NB4 (cell line): ENCODE measurements around the gene SSB.

Experiments
- DNase-seq: peaks from one replicate; pipeline ENCODE4 v3.0.0; 2010; ENCODE audit warnings: low read depth
- H3K4me3 ChIP-seq: one replicate; pipeline ENCODE4 v1.5.1; 2011; ENCODE audit warnings: mild to moderate bottlenecking, low read depth, low read length, moderate library complexity
- MYC ChIP-seq: IDR thresholded peaks from 2 replicates; pipeline ENCODE4 v1.6.1; 2011; ENCODE audit warnings: low read depth, low read length
- POLR2A ChIP-seq: IDR thresholded peaks from 2 replicates; pipeline ENCODE4 v1.6.1; 2011; ENCODE audit warnings: mild to moderate bottlenecking; ENCODE audit not compliant: insufficient read length; ENCODE audit errors: extremely low read depth
- TF ChIP-seq, protein P1 (sequence below): IDR thresholded peaks from 2 replicates; pipeline ENCODE4 v1.6.1; 2011; ENCODE audit warnings: low read depth, low read length
- TF ChIP-seq, protein P2 (sequence below): IDR thresholded peaks from one replicate; pipeline ENCODE4 v1.5.1; 2012; ENCODE audit warnings: low read depth, low read length

Gene SSB

DNA sequence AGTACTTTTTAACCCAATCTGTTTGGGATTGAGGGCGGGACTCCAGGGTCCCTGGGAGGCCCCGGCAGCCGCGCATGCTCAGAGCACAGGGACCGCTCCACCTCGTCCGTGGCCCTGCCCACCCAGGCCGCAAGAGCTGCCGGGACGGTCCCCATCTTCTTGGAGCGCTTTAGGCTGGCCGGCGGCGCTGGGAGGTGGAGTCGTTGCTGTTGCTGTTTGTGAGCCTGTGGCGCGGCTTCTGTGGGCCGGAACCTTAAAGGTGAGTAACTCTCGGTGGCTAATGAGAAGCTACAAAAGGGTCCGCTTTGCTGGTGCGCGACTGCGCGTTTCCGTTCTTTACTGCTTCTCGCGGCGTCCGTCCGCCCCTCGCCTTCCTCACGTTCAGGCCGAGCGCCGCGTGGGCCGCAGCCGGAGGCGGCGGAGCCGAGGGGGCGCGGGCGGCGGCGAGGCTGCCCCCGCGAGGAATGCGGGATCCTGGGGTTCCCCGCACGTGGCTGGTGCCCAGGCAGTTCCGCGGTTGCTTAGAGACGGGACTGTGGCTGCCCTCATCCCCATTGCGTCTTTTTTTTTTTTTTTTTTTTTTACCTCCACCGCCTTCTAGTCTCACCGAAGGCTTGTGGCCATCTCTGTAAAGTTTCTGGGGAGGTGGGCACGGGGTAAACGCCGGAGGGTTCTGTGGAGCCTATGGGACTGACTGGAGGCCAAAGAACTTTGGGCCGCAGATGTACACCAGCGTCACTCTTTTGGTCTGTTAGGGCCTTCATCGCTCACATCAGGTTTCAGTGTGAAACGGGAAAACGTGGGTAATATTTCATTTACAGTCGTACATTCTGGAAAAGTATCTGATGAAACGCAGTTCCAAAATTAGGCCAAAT is at the start of gene SSB:
Gene SSB, plus strand, starts transcription at position 154 of the 875 bp plus-strand sequence. CDS start 2,090 bp downstream, outside the sequence.
- peak; percentile 98 for DNase-seq
- TF ChIP-seq MYC (peak; percentile 67), POLR2A (peak; percentile 96)
- TF ChIP-seq, protein P1, sequence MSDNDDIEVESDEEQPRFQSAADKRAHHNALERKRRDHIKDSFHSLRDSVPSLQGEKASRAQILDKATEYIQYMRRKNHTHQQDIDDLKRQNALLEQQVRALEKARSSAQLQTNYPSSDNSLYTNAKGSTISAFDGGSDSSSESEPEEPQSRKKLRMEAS, result peak; percentile 36; the same call in 1 of the 2 replicates
- TF ChIP-seq, protein P2, sequence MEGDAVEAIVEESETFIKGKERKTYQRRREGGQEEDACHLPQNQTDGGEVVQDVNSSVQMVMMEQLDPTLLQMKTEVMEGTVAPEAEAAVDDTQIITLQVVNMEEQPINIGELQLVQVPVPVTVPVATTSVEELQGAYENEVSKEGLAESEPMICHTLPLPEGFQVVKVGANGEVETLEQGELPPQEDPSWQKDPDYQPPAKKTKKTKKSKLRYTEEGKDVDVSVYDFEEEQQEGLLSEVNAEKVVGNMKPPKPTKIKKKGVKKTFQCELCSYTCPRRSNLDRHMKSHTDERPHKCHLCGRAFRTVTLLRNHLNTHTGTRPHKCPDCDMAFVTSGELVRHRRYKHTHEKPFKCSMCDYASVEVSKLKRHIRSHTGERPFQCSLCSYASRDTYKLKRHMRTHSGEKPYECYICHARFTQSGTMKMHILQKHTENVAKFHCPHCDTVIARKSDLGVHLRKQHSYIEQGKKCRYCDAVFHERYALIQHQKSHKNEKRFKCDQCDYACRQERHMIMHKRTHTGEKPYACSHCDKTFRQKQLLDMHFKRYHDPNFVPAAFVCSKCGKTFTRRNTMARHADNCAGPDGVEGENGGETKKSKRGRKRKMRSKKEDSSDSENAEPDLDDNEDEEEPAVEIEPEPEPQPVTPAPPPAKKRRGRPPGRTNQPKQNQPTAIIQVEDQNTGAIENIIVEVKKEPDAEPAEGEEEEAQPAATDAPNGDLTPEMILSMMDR, result no peak
- peak within 1 kb of the TSS; percentile 99 for H3K4me3 ChIP-seq

DNA sequence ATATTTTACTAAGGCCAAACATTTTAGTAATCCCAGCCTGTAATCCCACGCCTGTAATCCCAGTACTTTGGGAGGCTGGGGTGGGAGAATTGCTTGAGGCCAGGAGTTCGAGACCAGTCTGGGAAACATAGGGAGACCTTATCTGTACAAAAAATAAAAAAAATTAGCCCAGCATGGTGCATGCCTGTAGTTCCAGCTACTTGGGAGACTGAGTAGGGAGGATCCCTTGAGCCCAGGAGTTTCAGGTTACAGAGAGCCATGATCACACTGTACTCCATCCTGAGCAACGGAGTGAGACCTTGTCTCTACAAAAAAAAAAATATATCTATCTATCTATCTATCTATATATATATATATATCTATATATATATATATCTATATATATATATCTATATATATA is 45.9 kb upstream of the SSB start:
- DNase-seq, result no peak
- no peak overlapping the region for H3K4me3 ChIP-seq
- TF ChIP-seq POLR2A, result no peak

GRCh38 chr2:169755083-169755870 is 43.4 kb upstream of the SSB start:
- DNase-seq, result no peak
- TF ChIP-seq, protein P2, result no peak
- TF ChIP-seq POLR2A (no peak), MYC (no peak)
- TF ChIP-seq, protein P1, result no peak
- no peak overlapping the region for H3K4me3 ChIP-seq

DNA sequence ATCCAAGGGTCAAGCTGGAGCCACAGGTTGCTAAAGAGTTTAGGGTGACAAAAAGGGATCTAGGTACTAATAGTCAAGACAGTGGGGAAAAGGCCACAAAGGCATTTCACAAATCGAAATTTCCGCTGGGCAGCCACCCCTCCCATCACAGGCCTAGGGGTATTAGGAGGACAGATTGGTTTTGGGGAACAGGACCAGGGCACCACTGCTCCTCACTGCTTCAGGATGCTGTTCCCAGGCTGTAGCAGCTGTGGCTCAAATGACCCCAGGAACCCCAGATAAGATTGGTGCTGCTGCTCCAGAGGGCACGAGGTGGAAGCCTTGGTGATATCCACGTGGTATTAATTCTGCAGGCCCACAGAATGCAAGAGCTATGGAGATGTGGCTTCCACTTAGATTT is 42.3 kb upstream of the SSB start:
- no peak overlapping the region for H3K4me3 ChIP-seq
- DNase-seq, result no peak
- TF ChIP-seq, protein P2, result no peak
- TF ChIP-seq, protein P1, result no peak
- TF ChIP-seq MYC (no peak), POLR2A (no peak)

DNA sequence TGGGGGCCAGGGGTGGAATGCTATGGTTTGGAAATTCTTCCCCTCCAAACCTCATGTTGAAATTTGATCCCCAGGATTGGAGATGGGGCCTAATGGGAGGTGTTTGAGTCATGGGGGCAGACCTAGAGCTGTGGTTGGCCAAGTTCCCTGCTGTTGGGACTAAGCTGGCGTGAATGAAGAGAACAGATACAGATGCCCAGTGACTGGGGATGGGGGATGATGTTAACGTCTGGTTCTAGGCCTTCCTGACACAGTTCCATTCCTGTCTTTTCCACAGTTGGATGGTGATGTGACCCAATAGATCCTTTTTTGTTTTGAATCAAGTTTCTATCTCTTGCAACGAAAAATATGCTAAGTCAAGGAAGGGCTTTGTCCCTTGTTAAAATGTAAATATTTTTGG is 41.3 kb upstream of the SSB start:
- no peak overlapping the region for H3K4me3 ChIP-seq
- no peak for DNase-seq
- TF ChIP-seq POLR2A (no peak), MYC (no peak)
- TF ChIP-seq, protein P1, result no peak
- TF ChIP-seq, protein P2, result no peak

GRCh38 chr2:169757778-169758177 is 40.9 kb upstream of the SSB start:
- TF ChIP-seq, protein P1, result no peak
- TF ChIP-seq POLR2A, result no peak
- no peak for TF ChIP-seq MYC
- TF ChIP-seq, protein P2, result no peak
- no peak for DNase-seq
- no peak overlapping the region for H3K4me3 ChIP-seq
